ENCODE data around the gene LOXL1. TPM values are rescaled to one million over a fixed set of nuclear protein-coding genes. Genes with fewer than 3 reads are reported as not detected.

Gene LOXL1
- total and polyA plus RNA-seq, 4 donors, result 0.67 to 2.0 (median 1.4) TPM; not detected in 1

- 75% methylated on average over 4 of the region's 4 CpGs for WGBS
- Histone ChIP-seq H3K4me3 (ENCODE audit: low read depth in 1 of 3, low read length in 3 of 3) (no peak overlapping the region), H3K27ac (ENCODE audit: low read depth in 1 of 2, low read length in 2 of 2) (no peak overlapping the region), H3K36me3 (ENCODE audit: control insufficient read depth in 4 of 4, insufficient read depth in 3 of 4, low read depth in 1 of 4, low read length in 3 of 4) (no peaks in the 10 kb centered on the region), H3K27me3 (ENCODE audit: control insufficient read depth in 4 of 4, insufficient read depth in 4 of 4, low read length in 3 of 4) (peaks cover 0 to 3% (median 0%) of the 10 kb centered on the region in 4 donors), H3K4me1 (ENCODE audit: control insufficient read depth in 4 of 4, insufficient read depth in 4 of 4, low read length in 3 of 4) (peaks cover 0 to 3% (median 0%) of the 10 kb centered on the region in 4 donors), H3K9ac (ENCODE audit: low read depth in 1 of 2, low read length in 2 of 2) (no peak overlapping the region), H3K9me3 (ENCODE audit: control insufficient read depth in 4 of 4, low read length in 3 of 4) (no peaks in the 10 kb centered on the region)
- DNase-seq (ENCODE audit: low spot score), result no peak
- TF ChIP-seq ATF3 (IDR thresholded peaks at IDR 0.05) (no peak), YY1 (IDR thresholded peaks at IDR 0.05) (no peak), FOXA1 (IDR thresholded peaks at IDR 0.05) (no peak), REST (IDR thresholded peaks at IDR 0.05) (no peak), ZBTB33 (IDR thresholded peaks at IDR 0.05) (no peak), RXRA (IDR thresholded peaks at IDR 0.05) (no peak), HNF4A (conservative IDR thresholded peaks at IDR 0.05) (no peak), GABPA (IDR thresholded peaks at IDR 0.05 in 1 of 2, conservative IDR thresholded peaks at IDR 0.05 in 1 of 2) (no peak), EGR1 (IDR thresholded peaks at IDR 0.05; ENCODE audit: low read depth in 2 of 2) (no peak), JUND (IDR thresholded peaks at IDR 0.05) (no peak), HNF4G (IDR thresholded peaks at IDR 0.05) (no peak), TAF1 (conservative IDR thresholded peaks at IDR 0.05) (no peak), FOXA2 (IDR thresholded peaks at IDR 0.05) (no peak), RAD21 (IDR thresholded peaks at IDR 0.05) (no peak), NR2F2 (IDR thresholded peaks at IDR 0.05) (no peak), SP1 (IDR thresholded peaks at IDR 0.05) (no peak)
- TF ChIP-seq, protein P1, sequence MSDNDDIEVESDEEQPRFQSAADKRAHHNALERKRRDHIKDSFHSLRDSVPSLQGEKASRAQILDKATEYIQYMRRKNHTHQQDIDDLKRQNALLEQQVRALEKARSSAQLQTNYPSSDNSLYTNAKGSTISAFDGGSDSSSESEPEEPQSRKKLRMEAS (IDR thresholded peaks at IDR 0.05), result no peak
- TF ChIP-seq, protein P2, sequence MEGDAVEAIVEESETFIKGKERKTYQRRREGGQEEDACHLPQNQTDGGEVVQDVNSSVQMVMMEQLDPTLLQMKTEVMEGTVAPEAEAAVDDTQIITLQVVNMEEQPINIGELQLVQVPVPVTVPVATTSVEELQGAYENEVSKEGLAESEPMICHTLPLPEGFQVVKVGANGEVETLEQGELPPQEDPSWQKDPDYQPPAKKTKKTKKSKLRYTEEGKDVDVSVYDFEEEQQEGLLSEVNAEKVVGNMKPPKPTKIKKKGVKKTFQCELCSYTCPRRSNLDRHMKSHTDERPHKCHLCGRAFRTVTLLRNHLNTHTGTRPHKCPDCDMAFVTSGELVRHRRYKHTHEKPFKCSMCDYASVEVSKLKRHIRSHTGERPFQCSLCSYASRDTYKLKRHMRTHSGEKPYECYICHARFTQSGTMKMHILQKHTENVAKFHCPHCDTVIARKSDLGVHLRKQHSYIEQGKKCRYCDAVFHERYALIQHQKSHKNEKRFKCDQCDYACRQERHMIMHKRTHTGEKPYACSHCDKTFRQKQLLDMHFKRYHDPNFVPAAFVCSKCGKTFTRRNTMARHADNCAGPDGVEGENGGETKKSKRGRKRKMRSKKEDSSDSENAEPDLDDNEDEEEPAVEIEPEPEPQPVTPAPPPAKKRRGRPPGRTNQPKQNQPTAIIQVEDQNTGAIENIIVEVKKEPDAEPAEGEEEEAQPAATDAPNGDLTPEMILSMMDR (IDR thresholded peaks at IDR 0.05; ENCODE audit: low read depth, low read length, missing input control), result no peak
These were observed 4.9 kb upstream of the LOXL1 start for GRCh38 chr15:73921254-73921925.

All from liver (tissue), 9 donors.